Measurements from ENCODE around the gene NUAK2.
"Not testable (repeated sequence)": the region's sequence is repeated elsewhere in the genome, so short reads cannot be mapped to it uniquely, and the experiment has no call there.

Gene NUAK2

GRCh38 chr1:205298191-205298994 lies 23.2 kb downstream of the NUAK2 start:
- DNase-seq, result peak in 1 of 58 donors; percentile 26

- not testable (repeated sequence) for DNase-seq
These were observed 23.9 kb downstream of the NUAK2 start for GRCh38 chr1:205297546-205298177.

GRCh38 chr1:205296154-205296553 lies 25.4 kb downstream of the NUAK2 start:
- no peak for DNase-seq

DNA sequence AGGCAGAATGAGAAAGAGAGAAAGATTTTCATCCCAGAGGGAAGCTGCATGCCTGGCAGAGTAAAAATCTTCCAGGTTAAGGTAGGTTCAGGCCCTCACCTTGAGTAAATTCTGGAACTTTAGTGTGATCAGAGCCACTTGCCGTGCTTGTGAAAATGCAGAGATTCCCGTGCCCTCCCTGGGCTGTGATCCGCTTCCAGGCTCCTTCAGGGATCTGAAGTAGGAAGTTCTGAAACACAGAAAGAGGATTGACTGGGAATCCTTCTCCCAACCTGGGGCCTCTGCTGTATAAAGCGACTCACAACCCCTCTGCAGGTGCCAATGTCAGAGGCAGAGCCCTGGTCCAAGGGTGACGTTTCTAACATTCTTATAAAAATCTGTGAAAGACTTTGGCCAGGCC lies 26.6 kb downstream of the NUAK2 start:
- no peak for DNase-seq

DNA sequence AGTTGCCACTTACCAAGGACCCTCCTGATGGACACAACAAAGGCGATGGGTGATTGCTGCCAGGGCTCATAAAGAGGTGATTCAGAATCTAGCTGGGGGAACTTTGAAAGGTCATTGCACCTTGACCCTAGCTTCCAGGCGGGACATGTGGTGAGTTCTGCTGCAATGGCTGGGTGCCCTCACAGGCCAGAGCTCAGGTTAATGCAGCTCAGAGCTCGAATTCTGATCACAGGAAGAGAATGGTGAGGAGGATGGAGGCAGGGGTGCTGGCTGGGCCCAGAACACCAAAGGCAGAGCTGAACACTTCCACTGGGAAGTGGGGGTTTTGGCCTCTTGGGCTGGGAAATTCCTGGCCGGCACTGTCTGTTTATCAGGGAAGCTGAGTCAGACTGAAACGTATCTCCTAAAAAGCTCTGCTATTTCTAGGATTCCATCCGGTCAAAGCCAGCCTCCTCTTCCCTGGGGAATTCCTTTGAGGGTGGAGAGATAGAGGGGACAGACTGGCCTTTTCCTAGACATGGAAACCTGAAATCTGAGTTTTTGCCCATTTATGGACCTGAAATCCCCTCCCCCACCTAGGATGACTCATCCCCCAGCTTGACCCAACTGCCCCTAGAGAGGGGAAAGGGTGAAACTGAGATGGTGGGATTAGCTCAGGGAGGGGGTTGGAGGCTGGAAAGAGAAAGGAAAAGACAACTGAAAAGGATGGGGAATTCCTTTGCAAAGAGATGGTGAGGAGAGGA lies 27.2 kb downstream of the NUAK2 start:
- DNase-seq, result no peak

GRCh38 chr1:205293350-205294074 lies 28.0 kb downstream of the NUAK2 start:
- no peak for DNase-seq

DNA sequence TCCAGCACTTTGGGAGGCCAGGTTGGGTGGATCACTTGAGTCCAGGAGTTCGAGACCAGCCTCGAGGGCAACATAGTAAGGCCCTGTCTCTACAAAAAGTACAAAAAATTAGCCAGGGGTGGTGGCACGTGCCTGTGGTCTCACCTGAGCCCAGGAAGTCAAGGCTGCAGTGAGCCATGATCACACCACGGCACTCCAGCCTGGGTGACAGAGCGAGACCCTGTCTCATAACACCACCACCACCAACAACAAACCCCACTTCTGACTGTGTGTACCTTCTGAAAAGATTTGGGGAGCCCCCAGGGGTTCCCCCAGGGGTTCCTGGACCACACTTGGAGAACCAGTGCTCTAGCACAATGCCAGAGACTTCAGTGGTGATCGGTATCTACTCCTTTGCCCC lies 29.9 kb downstream of the NUAK2 start:
- DNase-seq, result no peak

GRCh38 chr1:205287767-205288559 lies 33.6 kb downstream of the NUAK2 start:
- DNase-seq, result peak in 27 of 58 donors; percentile 14 to 67 (median 24)

GRCh38 chr1:205287076-205287475 lies 34.5 kb downstream of the NUAK2 start:
- no peak for DNase-seq

DNA sequence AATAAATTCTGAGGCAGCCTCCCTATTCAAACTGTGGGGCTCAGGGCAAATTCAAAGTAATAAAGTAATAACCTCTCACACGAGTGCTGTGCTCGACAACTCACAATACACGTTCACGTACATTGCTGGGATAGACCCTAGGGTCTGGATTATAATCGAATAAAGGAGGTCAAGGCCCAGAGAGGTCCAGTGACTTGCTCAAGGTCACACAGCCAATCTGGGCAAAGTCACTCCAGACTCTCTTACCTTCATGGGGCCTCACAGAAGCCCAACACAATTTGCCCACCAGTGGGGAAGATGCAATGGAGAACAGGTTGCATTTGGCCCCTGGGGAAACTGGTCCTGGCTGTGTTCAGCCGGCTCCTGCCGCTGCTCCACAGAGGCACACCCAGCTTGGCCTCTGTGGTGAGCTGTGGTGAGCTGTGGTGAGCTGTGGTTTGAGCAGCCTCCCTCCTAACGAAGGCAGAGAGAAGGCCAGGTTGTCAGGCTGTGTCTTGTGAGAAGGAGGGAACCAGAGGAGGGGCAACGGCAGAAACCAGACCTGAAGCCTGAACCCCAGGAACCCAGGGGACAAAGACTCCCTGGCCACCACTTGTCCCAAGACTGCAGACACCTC lies 35.1 kb downstream of the NUAK2 start:
- DNase-seq, result no peak

- no peak for DNase-seq
These were observed 36.0 kb downstream of the NUAK2 start for GRCh38 chr1:205285381-205286101.

- DNase-seq, result peak in 54 of 58 donors; percentile 9 to 95 (median 78)
These were observed 37.0 kb downstream of the NUAK2 start for GRCh38 chr1:205284420-205285144.

- no peak for DNase-seq
These were observed 38.0 kb downstream of the NUAK2 start for GRCh38 chr1:205283270-205284147.

- DNase-seq, result not testable (repeated sequence)
These were observed 40.7 kb downstream of the NUAK2 start for GRCh38 chr1:205280666-205281395.

DNA sequence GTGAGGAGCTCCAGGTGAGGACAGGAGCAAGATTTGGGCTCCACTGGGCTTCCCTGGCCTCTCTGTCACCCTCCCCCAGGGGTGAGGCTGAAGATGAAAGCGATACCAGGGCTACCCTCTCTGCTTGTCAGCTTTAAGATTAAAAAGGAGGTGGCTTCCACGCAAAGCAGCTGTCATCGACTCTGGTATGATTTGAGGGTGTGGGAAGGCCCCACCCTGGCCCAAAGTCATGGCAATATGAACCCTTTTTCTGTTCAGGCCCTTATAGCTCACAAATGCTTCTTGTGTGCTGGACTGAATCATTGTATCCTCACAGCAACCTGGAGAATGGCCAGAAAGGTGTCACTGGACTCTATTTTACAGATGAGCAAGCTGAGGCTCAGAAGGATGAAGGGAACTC lies 41.6 kb downstream of the NUAK2 start:
- no peak for DNase-seq

GRCh38 chr1:205276689-205277065 lies 44.9 kb downstream of the NUAK2 start:
- no peak for DNase-seq
